ENCODE data around the gene TP53I3. TPM values are rescaled to one million over a fixed set of nuclear protein-coding genes. Genes with fewer than 3 reads are reported as not detected.

TP53I3 gene
- total RNA-seq, 1 donor from 2014 or later, result 34.4 TPM

GRCh38 chr2:24075915-24076848 is 8.5 kb downstream of the TP53I3 start, which contains the start of gene SF3B6:
TSS of gene SF3B6 (minus strand) at chr2:24076326. CDS start at chr2:24076229, 97 bp downstream.
- no peaks in the 10 kb centered on the region for H3K9me3 ChIP-seq
- ATAC-seq, result peak; percentile 93 to 96
- intact Hi-C loops (cut with DNase I), result no loop called here
- TF ChIP-seq, protein P1, sequence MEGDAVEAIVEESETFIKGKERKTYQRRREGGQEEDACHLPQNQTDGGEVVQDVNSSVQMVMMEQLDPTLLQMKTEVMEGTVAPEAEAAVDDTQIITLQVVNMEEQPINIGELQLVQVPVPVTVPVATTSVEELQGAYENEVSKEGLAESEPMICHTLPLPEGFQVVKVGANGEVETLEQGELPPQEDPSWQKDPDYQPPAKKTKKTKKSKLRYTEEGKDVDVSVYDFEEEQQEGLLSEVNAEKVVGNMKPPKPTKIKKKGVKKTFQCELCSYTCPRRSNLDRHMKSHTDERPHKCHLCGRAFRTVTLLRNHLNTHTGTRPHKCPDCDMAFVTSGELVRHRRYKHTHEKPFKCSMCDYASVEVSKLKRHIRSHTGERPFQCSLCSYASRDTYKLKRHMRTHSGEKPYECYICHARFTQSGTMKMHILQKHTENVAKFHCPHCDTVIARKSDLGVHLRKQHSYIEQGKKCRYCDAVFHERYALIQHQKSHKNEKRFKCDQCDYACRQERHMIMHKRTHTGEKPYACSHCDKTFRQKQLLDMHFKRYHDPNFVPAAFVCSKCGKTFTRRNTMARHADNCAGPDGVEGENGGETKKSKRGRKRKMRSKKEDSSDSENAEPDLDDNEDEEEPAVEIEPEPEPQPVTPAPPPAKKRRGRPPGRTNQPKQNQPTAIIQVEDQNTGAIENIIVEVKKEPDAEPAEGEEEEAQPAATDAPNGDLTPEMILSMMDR (IDR thresholded peaks at IDR 0.05), result no peak
- peak within 1 kb of the TSS; percentile 96 for H3K4me3 ChIP-seq
- peaks cover 27% of the 10 kb centered on the region for H3K4me1 ChIP-seq
- peaks cover 56% of the 10 kb centered on the region for H3K36me3 ChIP-seq
- DNase-seq, result peak; percentile 100
- H3K27me3 ChIP-seq (ENCODE audit: low read depth), result no peaks in the 10 kb centered on the region
- H3K27ac ChIP-seq, result peak within 1 kb of the TSS; percentile 93

DNA sequence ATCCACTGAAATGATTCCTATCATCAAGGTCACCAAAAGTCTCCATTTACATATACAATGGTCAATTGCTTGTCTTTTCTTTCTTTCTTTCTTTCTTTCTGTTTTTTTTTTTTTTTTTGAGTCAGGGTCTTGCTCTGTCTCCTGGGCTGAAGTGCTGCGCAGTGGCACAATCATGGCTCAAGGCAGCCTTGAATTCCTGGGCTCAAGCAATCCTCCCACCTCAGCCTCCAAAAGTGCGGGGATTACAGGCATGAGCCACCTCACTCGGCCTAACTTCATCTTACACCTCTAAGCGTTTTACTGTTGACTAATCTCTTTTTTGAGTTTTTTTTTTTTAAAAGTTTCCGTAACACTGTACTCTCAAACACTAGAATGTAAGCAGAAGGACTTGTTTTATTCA is 9.4 kb downstream of the TP53I3 start:
- ATAC-seq (no peak), DNase-seq (no peak)
- Histone ChIP-seq H3K27me3 (ENCODE audit: low read depth) (no peaks in the 10 kb centered on the region), H3K4me1 (peaks cover 25% of the 10 kb centered on the region), H3K36me3 (peaks cover 56% of the 10 kb centered on the region), H3K9me3 (no peaks in the 10 kb centered on the region), H3K4me3 (peak overlapping the region; percentile 96), H3K27ac (peak overlapping the region; percentile 93)
- intact Hi-C loops (cut with DNase I), result no loop called here
- TF ChIP-seq, protein P1 (IDR thresholded peaks at IDR 0.05), result no peak

DNA sequence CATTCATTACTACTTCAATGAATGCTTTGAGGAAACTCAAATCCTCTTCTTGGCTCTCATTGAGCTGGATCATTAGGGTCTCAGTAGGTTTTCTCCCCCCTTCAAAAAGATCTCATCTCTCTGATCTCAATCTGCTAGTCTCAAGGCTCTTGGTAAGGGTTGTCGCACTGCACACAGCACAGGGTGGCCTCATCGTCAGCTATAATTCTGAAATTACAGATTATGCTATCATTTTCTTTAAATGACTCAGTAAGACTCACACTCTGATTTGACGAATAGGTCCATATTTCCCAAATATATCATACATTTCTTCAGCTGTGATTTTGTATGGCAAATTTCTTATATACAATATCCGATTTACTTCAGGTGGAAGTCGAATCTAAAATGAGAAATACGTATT is 10.8 kb downstream of the TP53I3 start:
- Histone ChIP-seq H3K27me3 (ENCODE audit: low read depth) (no peaks in the 10 kb centered on the region), H3K4me3 (no peak overlapping the region), H3K27ac (no peak overlapping the region), H3K4me1 (peaks cover 25% of the 10 kb centered on the region), H3K36me3 (peaks cover 58% of the 10 kb centered on the region), H3K9me3 (no peaks in the 10 kb centered on the region)
- TF ChIP-seq, protein P1 (IDR thresholded peaks at IDR 0.05), result no peak
- intact Hi-C loops (cut with DNase I), result no loop called here
- ATAC-seq (no peak), DNase-seq (no peak)

GRCh38 chr2:24072259-24072658 is 12.4 kb downstream of the TP53I3 start:
- TF ChIP-seq, protein P1 (IDR thresholded peaks at IDR 0.05), result no peak
- no peak overlapping the region for H3K27ac ChIP-seq
- DNase-seq, result no peak
- no peak for ATAC-seq
- intact Hi-C loops (cut with DNase I), result no loop called here
- H3K4me3 ChIP-seq, result no peak overlapping the region
- H3K9me3 ChIP-seq, result no peaks in the 10 kb centered on the region
- H3K4me1 ChIP-seq, result peaks cover 15% of the 10 kb centered on the region
- peaks cover 69% of the 10 kb centered on the region for H3K36me3 ChIP-seq
- H3K27me3 ChIP-seq (ENCODE audit: low read depth), result no peaks in the 10 kb centered on the region

DNA sequence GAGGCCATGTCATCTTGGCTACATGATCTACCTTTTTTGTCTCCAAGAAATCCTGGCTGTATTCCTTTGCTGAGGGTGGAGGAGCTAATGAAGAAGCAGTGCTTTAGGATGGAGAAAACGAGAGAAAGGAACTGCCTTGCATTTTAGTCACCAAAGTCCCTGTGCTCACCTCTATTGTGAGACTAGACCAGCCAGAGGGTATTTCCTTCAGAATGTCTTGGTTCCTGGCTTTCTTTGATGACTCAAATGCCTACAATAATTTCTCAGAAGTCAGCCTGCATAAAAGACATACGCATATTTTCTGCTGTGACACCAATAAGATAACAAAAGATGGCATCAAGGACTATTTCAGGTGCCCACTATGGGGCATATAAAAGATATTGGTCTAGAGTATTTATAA is 19.3 kb downstream of the TP53I3 start:
- Histone ChIP-seq H3K4me3 (no peak overlapping the region), H3K27ac (no peak overlapping the region), H3K9me3 (no peaks in the 10 kb centered on the region), H3K4me1 (no peaks in the 10 kb centered on the region), H3K36me3 (peaks cover 66% of the 10 kb centered on the region), H3K27me3 (ENCODE audit: low read depth) (no peaks in the 10 kb centered on the region)
- ATAC-seq (no peak), DNase-seq (no peak)
- intact Hi-C loops (cut with DNase I), result no loop called here
- TF ChIP-seq, protein P1 (IDR thresholded peaks at IDR 0.05), result no peak
